ENCODE measurements around the gene CCDC13.

Gene CCDC13

GRCh38 chr3:42796332-42796885, 23.4 kb upstream of the CCDC13 start:
- no peak for DNase-seq

GRCh38 chr3:42795621-42796181, 22.6 kb upstream of the CCDC13 start:
- DNase-seq, result no peak

- DNase-seq, result no peak
These were observed 17.7 kb upstream of the CCDC13 start for GRCh38 chr3:42790714-42791229.

- no peak for DNase-seq
These were observed 13.6 kb upstream of the CCDC13 start for GRCh38 chr3:42786631-42787030.

GRCh38 chr3:42786212-42786611, 13.2 kb upstream of the CCDC13 start:
- DNase-seq, result no peak

GRCh38 chr3:42780892-42781700, 8.0 kb upstream of the CCDC13 start:
- peak; percentile 52 for DNase-seq

GRCh38 chr3:42780398-42780797, 7.3 kb upstream of the CCDC13 start:
- no peak for DNase-seq

- DNase-seq, result no peak
These were observed 5.6 kb upstream of the CCDC13 start for GRCh38 chr3:42778644-42779043.

GRCh38 chr3:42773409-42773751, 327 bp upstream of the CCDC13 start:
- no peak for DNase-seq

GRCh38 chr3:42771271-42771670, 1.8 kb downstream of the CCDC13 start:
- no peak for DNase-seq

- DNase-seq, result no peak
These were observed 3.4 kb downstream of the CCDC13 start for GRCh38 chr3:42769477-42770131.

- DNase-seq, result no peak
These were observed 8.3 kb downstream of the CCDC13 start for GRCh38 chr3:42764561-42765295.

- no peak for DNase-seq
These were observed 8.9 kb downstream of the CCDC13 start for GRCh38 chr3:42764115-42764514.

- no peak for DNase-seq
These were observed 10.0 kb downstream of the CCDC13 start for GRCh38 chr3:42763021-42763420.

GRCh38 chr3:42762046-42762724, 10.9 kb downstream of the CCDC13 start:
- DNase-seq, result no peak

GRCh38 chr3:42758126-42758525, 14.9 kb downstream of the CCDC13 start:
- DNase-seq, result no peak

- DNase-seq, result no peak
These were observed 16.3 kb downstream of the CCDC13 start for GRCh38 chr3:42756681-42757213.

- DNase-seq, result no peak
These were observed 17.1 kb downstream of the CCDC13 start for GRCh38 chr3:42755681-42756578.

- no peak for DNase-seq
These were observed 19.3 kb downstream of the CCDC13 start for GRCh38 chr3:42753757-42754156.

GRCh38 chr3:42752961-42753360, 20.1 kb downstream of the CCDC13 start:
- no peak for DNase-seq

- DNase-seq, result no peak
These were observed 20.6 kb downstream of the CCDC13 start for GRCh38 chr3:42752441-42752840.

Data from amniotic stem cell (primary cell).